Tibial nerve (tissue), 4 donors: ENCODE results near the gene OSM. TPM values are rescaled to one million over a fixed set of nuclear protein-coding genes. Genes with fewer than 3 reads are reported as not detected.

Source experiments
- DNase-seq, 2 donors: peaks; one replicate each; pipeline ENCODE4 v3.0.0-alpha.2; 2019; ENCODE audit warnings: low spot score in 2 of 2
- H3K27ac ChIP-seq, 4 donors: fragments of 200-600 bp; sonication (generic) in 3 of 4; one replicate each; pipeline ENCODE4 v1.5.1; 2017 to 2019; ENCODE audit warnings: mild to moderate bottlenecking in 1 of 4
- H3K27me3 ChIP-seq, 2 donors: fragments of 200-600 bp; sonication (generic) in 1 of 2; one replicate each; pipeline versions ENCODE4 v1.5.1 to v1.6.0; 2017 to 2019
- H3K36me3 ChIP-seq, 3 donors: fragments of 200-600 bp; sonication (generic); one replicate each; pipeline ENCODE4 v1.5.1; 2018 to 2019
- H3K4me1 ChIP-seq, 4 donors: fragments of 200-600 bp; sonication (generic) in 3 of 4; one replicate each; pipeline ENCODE4 v1.5.1; 2017 to 2019
- H3K4me3 ChIP-seq, 4 donors: fragments of 200-600 bp; sonication (generic) in 3 of 4; one replicate each; pipeline ENCODE4 v1.5.1; 2017 to 2019; ENCODE audit warnings: mild to moderate bottlenecking in 1 of 4, moderate library complexity in 1 of 4
- H3K9me3 ChIP-seq, 4 donors: fragments of 200-600 bp; sonication (generic) in 3 of 4; one replicate each; pipeline ENCODE4 v1.5.1; 2017 to 2019
- CTCF ChIP-seq, 5 experiments: fragments of 200-600 bp in 3 of 5; fragments of 450-650 bp in 2 of 5; sonication (generic) in 3 of 5; IDR thresholded peaks; one replicate each; pipeline ENCODE4 v1.5.1; 2016 to 2019; ENCODE audit warnings: antibody characterized with exemption in 5 of 5, mild to moderate bottlenecking in 3 of 5, moderate library complexity in 2 of 5
- EP300 ChIP-seq, 2 donors: sonication (generic); formaldehyde crosslinking; IDR thresholded peaks; one replicate each; pipeline ENCODE4 v1.6.1; 2017; ENCODE audit warnings: antibody characterized with exemption in 2 of 2, mild to moderate bottlenecking in 1 of 2
- POLR2A ChIP-seq, 2 donors: fragments of 450-650 bp; IDR thresholded peaks; one replicate each; pipeline ENCODE4 v1.6.1; 2017; ENCODE audit warnings: antibody characterized with exemption in 2 of 2, mild to moderate bottlenecking in 2 of 2, moderate library complexity in 2 of 2
- WGBS, 2 donors: methylation state at CpG; one replicate each; pipeline ENCODE4 v1.1.5; 2018; 5-methylcytosine and 5-hydroxymethylcytosine counted together
- total RNA-seq, 4 donors: library from RNA; depleted of rRNA; stranded (reverse); fragments of >200 nt; gene quantifications; one replicate each; pipeline ENCODE4 v1.1.0, GENCODE V29; 2016

The OSM gene
- total RNA-seq, 4 donors from 2014 or later: 1.4 to 19.7 (median 4.2) TPM

- no peak for DNase-seq
- TF ChIP-seq CTCF (IDR thresholded peaks at IDR 0.05) (no peak), POLR2A (IDR thresholded peaks at IDR 0.05) (peak in 1 of 2 donors; percentile 33), EP300 (IDR thresholded peaks at IDR 0.05) (no peak)
- WGBS, 2 donors: 31 to 35% methylated on average over 3 of the region's 3 CpGs
- Histone ChIP-seq H3K27ac (peak overlapping the region; percentile 94 to 99 (median 94)), H3K36me3 (peaks cover 0 to 53% (median 15%) of the 10 kb centered on the region in 3 donors), H3K27me3 (no peaks in the 10 kb centered on the region), H3K4me1 (peaks cover 7 to 71% (median 27%) of the 10 kb centered on the region in 4 donors), H3K4me3 (peak overlapping the region in 3 of 4 donors; percentile 37 to 97 (median 80)), H3K9me3 (no peaks in the 10 kb centered on the region)
Measured at GRCh38 chr22:30290342-30291057, 23.8 kb upstream of the OSM start.

DNA sequence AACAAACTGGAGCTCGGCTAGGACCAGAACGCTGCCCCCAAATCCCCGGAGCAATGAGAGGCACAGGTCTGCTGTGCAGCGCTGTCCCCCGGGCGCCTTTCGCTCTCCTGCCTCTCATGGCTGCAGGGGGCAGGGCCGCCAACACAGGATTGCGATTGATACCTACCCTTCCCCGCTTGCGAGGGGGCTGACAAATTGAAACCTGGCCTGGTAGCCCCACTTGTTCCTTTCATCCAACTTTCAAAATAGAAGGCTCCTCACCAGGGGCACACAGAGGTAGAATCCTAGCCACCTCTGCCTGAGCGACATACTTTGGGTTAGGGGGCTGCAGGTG, 23.3 kb upstream of the OSM start:
- H3K27ac ChIP-seq: peak overlapping the region; percentile 94 to 99 (median 94)
- no peaks in the 10 kb centered on the region for H3K27me3 ChIP-seq
- WGBS, 2 donors: 14 to 19% methylated on average over 12 of the region's 12 CpGs
- H3K36me3 ChIP-seq: peaks cover 0 to 53% (median 15%) of the 10 kb centered on the region in 3 donors
- no peak for DNase-seq
- TF ChIP-seq POLR2A (IDR thresholded peaks at IDR 0.05) (peak in 1 of 2 donors; percentile 4), EP300 (IDR thresholded peaks at IDR 0.05) (no peak), CTCF (IDR thresholded peaks at IDR 0.05) (peak in 1 of 5 experiments; percentile 14)
- H3K4me3 ChIP-seq: peak overlapping the region; percentile 37 to 97 (median 86)
- peaks cover 7 to 70% (median 27%) of the 10 kb centered on the region in 4 donors for H3K4me1 ChIP-seq
- no peaks in the 10 kb centered on the region for H3K9me3 ChIP-seq

- H3K4me3 ChIP-seq: peak within 1 kb of the TSS; percentile 80 to 97 (median 92)
- peaks cover 7 to 70% (median 27%) of the 10 kb centered on the region in 4 donors for H3K4me1 ChIP-seq
- TF ChIP-seq EP300 (IDR thresholded peaks at IDR 0.05): peak; percentile 62 to 87
- TF ChIP-seq POLR2A (IDR thresholded peaks at IDR 0.05): peak; percentile 63 to 93
- peak in 1 of 5 experiments; percentile 20 for TF ChIP-seq CTCF (IDR thresholded peaks at IDR 0.05)
- WGBS, 2 donors: 1 to 2% methylated on average over 57 to 72 of the region's 85 CpGs
- peak; percentile 97 to 99 for DNase-seq
- peaks cover 0 to 53% (median 15%) of the 10 kb centered on the region in 3 donors for H3K36me3 ChIP-seq
- no peaks in the 10 kb centered on the region for H3K9me3 ChIP-seq
- no peaks in the 10 kb centered on the region for H3K27me3 ChIP-seq
- H3K27ac ChIP-seq: peak within 1 kb of the TSS; percentile 94 to 99 (median 94)
Measured at GRCh38 chr22:30289141-30289979, 22.7 kb upstream of the OSM start, which contains the start of gene CASTOR1. TSS of gene CASTOR1 (minus strand) at chr22:30289505. CDS start at chr22:30289497, 8 bp downstream.

GRCh38 chr22:30288419-30289140, 21.9 kb upstream of the OSM start:
- H3K27ac ChIP-seq: peak overlapping the region; percentile 93 to 96 (median 94)
- H3K27me3 ChIP-seq: no peaks in the 10 kb centered on the region
- WGBS, 2 donors: 10 to 13% methylated on average over 20 of the region's 27 CpGs
- TF ChIP-seq EP300 (IDR thresholded peaks at IDR 0.05) (no peak), POLR2A (IDR thresholded peaks at IDR 0.05) (no peak)
- H3K36me3 ChIP-seq: peaks cover 0 to 53% (median 9%) of the 10 kb centered on the region in 3 donors
- H3K9me3 ChIP-seq: no peaks in the 10 kb centered on the region
- peak overlapping the region; percentile 80 to 97 (median 92) for H3K4me3 ChIP-seq
- no peak for DNase-seq
- peaks cover 7 to 65% (median 27%) of the 10 kb centered on the region in 4 donors for H3K4me1 ChIP-seq
